K562 (cell line): Measurements from ENCODE around the gene SLC5A5. TPM values are rescaled to one million over a fixed set of nuclear protein-coding genes. Genes with fewer than 3 reads are reported as not detected.

Source experiments
- BHLHE40 ChIP-seq: IDR thresholded peaks from 2 replicates; pipeline ENCODE4 v1.6.1; 2011; ENCODE audit warnings: low read length, improper control_type of control experiment
- CREB3L1 ChIP-seq: fragments of 450-650 bp; IDR thresholded peaks from 2 replicates; pipeline ENCODE4 v1.6.1; 2014; ENCODE audit warnings: low read depth, mild to moderate bottlenecking, moderate library complexity, borderline replicate concordance
- HMGN3 ChIP-seq: IDR thresholded peaks from 2 replicates; pipeline ENCODE4 v1.6.1; 2011; ENCODE audit warnings: borderline replicate concordance, low read depth, mild to moderate bottlenecking, mixed read lengths, low read length; ENCODE audit not compliant: insufficient read length; ENCODE audit errors: extremely low read depth
- HNRNPL ChIP-seq: fragments of 200-400 bp; formaldehyde crosslinking; IDR thresholded peaks from 2 replicates; pipeline ENCODE4 v1.6.1; 2017; ENCODE audit warnings: low read depth, mild to moderate bottlenecking, low read length
- MGA ChIP-seq: fragments of 450-650 bp; IDR thresholded peaks from 2 replicates; pipeline ENCODE4 v1.6.1; 2016; ENCODE audit warnings: mild to moderate bottlenecking, moderate library complexity
- RBM39 ChIP-seq: fragments of 200-400 bp; formaldehyde crosslinking; optimal IDR thresholded peaks from 2 replicates; pipeline ENCODE3; 2018; ENCODE audit warnings: low read depth, low read length
- RFX7 ChIP-seq: fragments of 250-450 bp; sonication (Bioruptor Pico); IDR thresholded peaks from 2 replicates; pipeline ENCODE4 v1.5.1; 2021; ENCODE audit warnings: mild to moderate bottlenecking
- RNF2 ChIP-seq: sonication (generic); IDR thresholded peaks from 2 replicates; pipeline ENCODE4 v1.6.1; 2016
- SMAD4 ChIP-seq: fragments of 250-450 bp; sonication (Bioruptor Pico); conservative IDR thresholded peaks from 2 replicates; pipeline ENCODE4 v1.8.0; 2021; ENCODE audit warnings: inconsistent platforms, mild to moderate bottlenecking, moderate library complexity
- VEZF1 ChIP-seq: fragments of 200-800 bp; sonication (Bioruptor generic); IDR thresholded peaks from 2 replicates; pipeline ENCODE4 v1.6.1; 2017; ENCODE audit warnings: missing genetic modification characterization, missing compliant biosample characterization
- polyA plus RNA-seq, 8 experiments: library from polyadenylated mRNA; depleted of rRNA in 4 of 8; stranded (reverse) in 5 of 8; unstranded in 3 of 8; fragments of >200 nt; fragmentation: Nextera tagmentation in 2 of 8; fragmentation: Illumina TruSeq in 1 of 8; extraction: Ambion mirVana in 2 of 8; extraction: Trizol in 1 of 8; gene quantifications; 2 replicates each; pipeline versions ENCODE4 v1.2.1 to v1.2.3, GENCODE V29; 2011 to 2014; ENCODE audit warnings: inconsistent platforms in 1 of 8, missing spikeins in 1 of 8
- total RNA-seq, 7 experiments: library from RNA; depleted of rRNA in 6 of 7; stranded (reverse); fragments of >200 nt in 6 of 7; fragmentation: Illumina TruSeq in 2 of 7; extraction: Trizol in 2 of 7; gene quantifications; 2 replicates each; pipeline versions ENCODE4 v1.2.1 to v1.2.3, GENCODE V29; 2011 to 2021; ENCODE audit warnings: low replicate concordance in 1 of 7

Gene SLC5A5
- total and polyA plus RNA-seq, 9 of the 15 experiments (the other 6 are each of a cell fraction or from before 2014, with no cell fraction given), result 0.10 to 0.73 (median 0.23) TPM

- peak; percentile 63; the same call in 1 of the 2 replicates for TF ChIP-seq MGA
- TF ChIP-seq BHLHE40, result peak; percentile 63
- TF ChIP-seq RFX7 (CRISPR knock-in tag), result no peak
- no peak for TF ChIP-seq SMAD4
- TF ChIP-seq CREB3L1, result no peak
- no peak for TF ChIP-seq RNF2
- peak; percentile 52; the same call in 1 of the 2 replicates for TF ChIP-seq VEZF1 (CRISPR knock-in tag)
- TF ChIP-seq HMGN3, result no peak
- no peak for TF ChIP-seq RBM39
- no peak for TF ChIP-seq HNRNPL
These were observed 2.3 kb downstream of the SLC5A5 start (continued) for GRCh38 chr19:17873786-17874757.
